ENCODE results near the gene LDHD.

Gene LDHD

GRCh38 chr16:75114946-75115825 is 1.4 kb downstream of the LDHD start:
- ChIA-PET POLR2A (no interaction called here), CTCF (no interaction called here)
- no peak for TF ChIP-seq CTCF (IDR thresholded peaks at IDR 0.05; ENCODE audit: control extremely low read depth, extremely low read depth, low read depth, missing control alignments)
- DNase-seq (ENCODE audit: extremely low spot score) = no peak

GRCh38 chr16:75114179-75114945 is 2.2 kb downstream of the LDHD start:
- TF ChIP-seq CTCF (IDR thresholded peaks at IDR 0.05; ENCODE audit: control extremely low read depth, extremely low read depth, low read depth, missing control alignments) = no peak
- ChIA-PET CTCF (interaction anchor here (7.0 kb wide), 1 partner anchor 117 kb away, joined by 108 read pairs; the partner anchor contains the start of gene ZNRF1), POLR2A (no interaction called here)

GRCh38 chr16:75113541-75114121 is 2.9 kb downstream of the LDHD start:
- DNase-seq (ENCODE audit: extremely low spot score) = no peak
- CTCF ChIA-PET = interaction anchor here (1.0 to 7.0 kb wide), 4 partner anchors 27 to 281 kb away, joined by 3 to 108 read pairs (median 4); partner anchors contain the start of genes WDR59 and ZNRF1
- no peak for TF ChIP-seq CTCF (IDR thresholded peaks at IDR 0.05; ENCODE audit: control extremely low read depth, extremely low read depth, low read depth, missing control alignments)
- POLR2A ChIA-PET = no interaction called here

More at GRCh38 chr16:75114179-75114945, 2.2 kb downstream of the LDHD start:
- no peak for DNase-seq (ENCODE audit: extremely low spot score)

GRCh38 chr16:75112734-75113491 is 3.7 kb downstream of the LDHD start:
- ChIA-PET CTCF (interaction anchor here (1.0 to 7.0 kb wide), 7 partner anchors 26 to 282 kb away, joined by 3 to 108 read pairs (median 7); partner anchors contain the start of genes WDR59 and ZNRF1), POLR2A (no interaction called here)
- no peak for TF ChIP-seq CTCF (IDR thresholded peaks at IDR 0.05; ENCODE audit: control extremely low read depth, extremely low read depth, low read depth, missing control alignments)
- no peak for DNase-seq (ENCODE audit: extremely low spot score)

GRCh38 chr16:75111961-75112733 is 4.4 kb downstream of the LDHD start:
- TF ChIP-seq CTCF (IDR thresholded peaks at IDR 0.05; ENCODE audit: control extremely low read depth, extremely low read depth, low read depth, missing control alignments) = no peak
- POLR2A ChIA-PET = interaction anchor here (1.1 kb wide), 1 partner anchor 114 kb away, joined by 3 read pairs; no protein-coding TSS in a partner anchor
- no peak for DNase-seq (ENCODE audit: extremely low spot score)
- CTCF ChIA-PET = interaction anchor here (0.8 to 7.0 kb wide), 54 partner anchors 9 to 414 kb away, joined by 3 to 108 read pairs (median 7); partner anchors contain the start of genes FA2H, WDR59, ZFP1 and ZNRF1

All from GM10248 (cell line).